SU-DHL-6 (cell line): ENCODE data around the gene ITGAE.

ENCODE experiments used
- H2AFZ ChIP-seq: fragments of 200-600 bp; sonication (generic); 2 replicates; pipeline ENCODE4 v1.6.1; 2014; ENCODE audit warnings: low read depth, mild to moderate bottlenecking, moderate library complexity, mixed read lengths, antibody characterized with exemption, low read length; ENCODE audit not compliant: severe bottlenecking
- H3F3A ChIP-seq: fragments of 200-600 bp; shearing (Covaris generic); 2 replicates; pipeline ENCODE4 v1.6.0; 2016; ENCODE audit warnings: antibody characterized with exemption, mild to moderate bottlenecking; ENCODE audit not compliant: insufficient read depth
- H3K27ac ChIP-seq: fragments of 200-600 bp; sonication (generic); 2 replicates; pipeline ENCODE4 v1.5.1; 2016; ENCODE audit warnings: low read depth, mild to moderate bottlenecking, low read length, moderate library complexity, mixed read lengths
- H3K27me3 ChIP-seq: fragments of 200-600 bp; sonication (generic), shearing (Covaris generic); 2 replicates; pipeline ENCODE4 v1.6.0; 2014; ENCODE audit warnings: mild to moderate bottlenecking, low read length
- H3K36me3 ChIP-seq: fragments of 200-600 bp; sonication (generic); 2 replicates; pipeline ENCODE4 v1.6.1; 2014; ENCODE audit warnings: mild to moderate bottlenecking, low read length, mixed read lengths
- H3K4me2 ChIP-seq: fragments of 300-600, 200-600 bp; shearing (Covaris generic), sonication (generic); 2 replicates; pipeline ENCODE4 v1.6.0; 2014; ENCODE audit warnings: low read length, low read depth, mild to moderate bottlenecking; ENCODE audit not compliant: poor library complexity, severe bottlenecking
- H3K4me3 ChIP-seq: fragments of 200-600 bp; sonication (generic); 2 replicates; pipeline ENCODE4 v1.5.1; 2014; ENCODE audit warnings: antibody characterized with exemption, low read length, mild to moderate bottlenecking, mixed read lengths; ENCODE audit not compliant: insufficient read depth, poor library complexity, severe bottlenecking
- H3K79me2 ChIP-seq: fragments of 200-600 bp; sonication (generic); 2 replicates; pipeline ENCODE4 v1.6.1; 2014; ENCODE audit warnings: mild to moderate bottlenecking, low read length, moderate library complexity; ENCODE audit not compliant: insufficient read depth
- H3K9ac ChIP-seq: fragments of 200-600 bp; sonication (generic); 2 replicates; pipeline ENCODE4 v1.7.0; 2014; ENCODE audit warnings: mild to moderate bottlenecking, low read length
- H3K9me2 ChIP-seq: fragments of 200-600 bp; sonication (generic); replicated peaks from 2 replicates; pipeline ENCODE4 v1.6.1; 2014; ENCODE audit warnings: low read length; ENCODE audit not compliant: insufficient read depth
- H3K9me3 ChIP-seq: fragments of 200-600 bp; sonication (generic); 2 replicates; pipeline ENCODE4 v1.6.1; 2014; ENCODE audit warnings: low read length, mixed read lengths; ENCODE audit not compliant: insufficient read depth
- H4K20me1 ChIP-seq: fragments of 200-600 bp; sonication (generic); 2 replicates; pipeline ENCODE4 v1.6.1; 2014; ENCODE audit warnings: low read depth, mild to moderate bottlenecking, antibody characterized with exemption, low read length, moderate library complexity, mixed read lengths
- CTCF ChIP-seq: fragments of 200-600 bp; sonication (generic); IDR thresholded peaks from one replicate; pipeline ENCODE4 v1.5.1; 2017; ENCODE audit warnings: antibody characterized with exemption, mild to moderate bottlenecking, low read length, moderate library complexity; ENCODE audit not compliant: insufficient read depth, poor library complexity, severe bottlenecking
- EZH2phosphoT487 ChIP-seq: fragments of 200-600 bp; sonication (generic), shearing (Covaris generic); conservative IDR thresholded peaks from 2 replicates; pipeline ENCODE4 v1.6.1; 2018; ENCODE audit warnings: mild to moderate bottlenecking, antibody characterized with exemption, low read length, moderate library complexity, mixed read lengths

Gene ITGAE

GRCh38 chr17:3836551-3836950 lies 35.6 kb upstream of the ITGAE start:
- no peak overlapping the region for H3K4me3 ChIP-seq
- H3K79me2 ChIP-seq, result no peaks in the 10 kb centered on the region
- no peak overlapping the region for H3K27ac ChIP-seq
- no peaks in the 10 kb centered on the region for H4K20me1 ChIP-seq
- H2AFZ ChIP-seq, result no peak overlapping the region
- TF ChIP-seq EZH2phosphoT487, result no peak
- no peak for TF ChIP-seq CTCF
- no peaks in the 10 kb centered on the region for H3F3A ChIP-seq
- H3K9me3 ChIP-seq, result no peaks in the 10 kb centered on the region
- peaks cover 9% of the 10 kb centered on the region; the same call in 1 of the 2 replicates for H3K36me3 ChIP-seq
- H3K4me2 ChIP-seq, result no peak overlapping the region
- H3K27me3 ChIP-seq, result no peaks in the 10 kb centered on the region
- H3K9ac ChIP-seq, result no peak overlapping the region
- H3K9me2 ChIP-seq, result no peaks in the 10 kb centered on the region

GRCh38 chr17:3835410-3836229 lies 34.6 kb upstream of the ITGAE start:
- Histone ChIP-seq H4K20me1 (no peaks in the 10 kb centered on the region), H3K4me3 (no peak overlapping the region), H3K9ac (no peak overlapping the region), H3K9me2 (no peaks in the 10 kb centered on the region), H3K9me3 (no peaks in the 10 kb centered on the region), H3K79me2 (no peaks in the 10 kb centered on the region), H3K27me3 (no peaks in the 10 kb centered on the region), H2AFZ (no peak overlapping the region), H3K27ac (no peak overlapping the region), H3F3A (no peaks in the 10 kb centered on the region), H3K4me2 (no peak overlapping the region), H3K36me3 (peaks cover 9% of the 10 kb centered on the region; the same call in 1 of the 2 replicates)
- no peak for TF ChIP-seq EZH2phosphoT487
- TF ChIP-seq CTCF, result no peak

GRCh38 chr17:3834811-3835210 lies 33.8 kb upstream of the ITGAE start:
- H3K27me3 ChIP-seq, result no peaks in the 10 kb centered on the region
- H3K9me3 ChIP-seq, result no peaks in the 10 kb centered on the region
- H3K79me2 ChIP-seq, result no peaks in the 10 kb centered on the region
- no peak overlapping the region for H3K4me2 ChIP-seq
- H3K9ac ChIP-seq, result no peak overlapping the region
- no peak overlapping the region for H3K4me3 ChIP-seq
- no peaks in the 10 kb centered on the region for H3F3A ChIP-seq
- no peak overlapping the region for H3K27ac ChIP-seq
- no peaks in the 10 kb centered on the region for H3K9me2 ChIP-seq
- H2AFZ ChIP-seq, result no peak overlapping the region
- TF ChIP-seq EZH2phosphoT487, result no peak
- no peak for TF ChIP-seq CTCF
- H3K36me3 ChIP-seq, result peaks cover 8% of the 10 kb centered on the region; the same call in 1 of the 2 replicates
- H4K20me1 ChIP-seq, result no peaks in the 10 kb centered on the region
